CD4-positive, alpha-beta T cell treated with Interleukin-15 for 1 hour (primary cell): Measurements from ENCODE around the gene NKAIN2.
A peak's percentile ranks its signal among the peaks of the same experiment; 100 is the strongest.

Experiments used
- DNase-seq: peaks from one replicate; pipeline ENCODE4 v3.0.0-alpha.2; 2020

NKAIN2 gene

DNA sequence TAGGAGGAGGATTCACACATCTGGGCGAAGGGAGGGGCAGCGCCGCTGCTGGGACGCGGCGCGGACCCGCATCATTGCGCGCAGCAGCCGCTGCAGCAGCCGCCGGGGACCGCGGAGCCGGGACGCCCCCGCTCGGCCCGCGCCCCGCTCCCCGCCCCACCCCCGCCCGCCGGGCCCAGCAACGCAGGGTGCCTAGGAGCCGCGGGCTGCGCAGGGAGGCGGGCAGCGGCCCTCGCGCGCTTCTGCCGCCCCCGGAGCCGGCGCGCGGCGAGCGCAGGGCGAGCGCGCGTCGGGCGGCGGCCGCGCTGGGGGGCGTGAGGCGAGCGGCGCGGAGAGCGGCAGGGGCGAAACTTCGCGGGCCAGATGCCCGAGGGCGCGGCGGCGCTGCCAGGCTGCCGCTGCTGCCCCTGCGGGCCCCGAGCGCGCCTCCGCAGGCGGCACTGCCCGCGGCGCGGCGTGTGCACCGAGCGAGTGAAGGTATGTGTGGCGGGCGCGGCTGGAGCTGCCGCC lies at the start of gene NKAIN2:
Gene NKAIN2 (plus strand): TSS at position 362 of the 510 bp plus-strand sequence.
- DNase-seq = no peak

- DNase-seq = no peak
Measured at GRCh38 chr6:123759472-123759871, 44.2 kb upstream of the NKAIN2 start.

GRCh38 chr6:123763904-123764303 lies 39.8 kb upstream of the NKAIN2 start:
- no peak for DNase-seq

DNA sequence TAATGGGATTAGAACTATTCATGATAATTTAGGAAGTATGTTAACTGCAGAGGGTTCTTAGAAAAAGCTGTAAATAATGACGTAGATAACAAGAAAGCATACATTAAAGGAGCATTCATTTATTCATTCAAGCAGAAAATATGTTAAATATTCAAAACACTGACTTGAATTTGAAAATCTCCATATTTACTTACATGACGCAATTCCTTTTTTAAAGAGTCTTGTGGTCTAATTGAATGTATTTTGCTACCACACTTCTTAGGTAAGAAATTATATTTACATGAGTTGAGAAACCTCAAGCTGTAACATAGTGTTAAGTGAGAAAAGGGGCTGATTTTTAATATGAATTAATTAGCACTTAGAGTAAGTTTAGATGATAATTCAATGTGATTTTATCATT lies 38.9 kb upstream of the NKAIN2 start:
- no peak for DNase-seq

- no peak for DNase-seq
Measured at GRCh38 chr6:123768921-123769320, 34.7 kb upstream of the NKAIN2 start.

- DNase-seq = no peak
Measured at GRCh38 chr6:123769431-123769830, 34.2 kb upstream of the NKAIN2 start.

DNA sequence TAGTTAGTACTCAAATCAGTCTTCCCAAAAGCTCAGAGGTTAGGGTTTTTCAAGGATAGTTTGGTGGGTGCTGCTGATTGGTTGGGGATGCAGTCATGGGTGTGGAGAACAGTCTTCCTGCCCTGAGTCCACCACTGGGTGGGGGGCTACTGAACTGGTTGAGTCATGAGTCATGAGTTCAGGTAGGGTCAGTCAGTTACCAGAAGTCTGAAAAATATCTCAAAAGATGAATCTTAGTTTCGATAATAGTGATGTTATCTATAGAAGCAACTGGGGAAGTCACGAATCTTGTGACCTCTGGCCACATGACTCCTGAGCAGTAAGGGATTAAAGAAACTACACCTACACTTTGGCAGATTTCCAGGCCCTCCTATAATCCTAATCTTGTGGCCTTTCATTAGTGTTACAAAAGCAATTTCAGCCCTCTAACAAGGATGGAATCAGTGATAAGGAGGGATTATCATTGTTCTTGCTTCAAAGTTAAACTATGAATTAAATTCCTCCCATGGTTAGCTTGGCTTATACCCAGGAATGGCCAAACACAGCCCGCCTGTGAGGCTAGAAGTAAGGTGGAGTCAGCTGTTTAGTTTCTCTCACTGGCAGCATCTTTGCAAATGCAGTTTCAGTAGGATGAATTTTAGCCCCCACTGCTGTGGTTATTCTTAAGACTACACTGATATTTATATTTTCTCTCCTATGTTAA lies 33.3 kb upstream of the NKAIN2 start:
- no peak for DNase-seq

- no peak for DNase-seq
Measured at GRCh38 chr6:123771126-123771525, 32.5 kb upstream of the NKAIN2 start.

DNA sequence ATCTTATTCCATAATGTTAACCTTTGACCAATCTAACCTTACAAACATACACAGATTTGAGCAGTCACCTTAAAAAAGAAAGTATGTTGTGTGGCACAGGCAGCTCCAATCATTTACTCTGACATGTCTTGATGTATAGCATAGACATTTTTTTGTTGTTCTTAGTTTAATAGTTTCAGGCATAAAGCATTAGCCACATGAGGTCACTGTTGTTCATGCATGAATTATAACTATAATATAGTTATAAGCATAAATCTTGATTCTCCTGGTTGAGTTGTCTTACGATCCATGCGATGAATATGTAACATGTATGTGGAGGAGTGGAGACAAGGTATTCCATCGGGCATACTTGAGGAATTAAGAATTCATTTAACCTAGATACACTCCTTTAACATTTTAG lies 26.1 kb upstream of the NKAIN2 start:
- DNase-seq = no peak

GRCh38 chr6:123780021-123780420 lies 23.6 kb upstream of the NKAIN2 start:
- DNase-seq = no peak

DNA sequence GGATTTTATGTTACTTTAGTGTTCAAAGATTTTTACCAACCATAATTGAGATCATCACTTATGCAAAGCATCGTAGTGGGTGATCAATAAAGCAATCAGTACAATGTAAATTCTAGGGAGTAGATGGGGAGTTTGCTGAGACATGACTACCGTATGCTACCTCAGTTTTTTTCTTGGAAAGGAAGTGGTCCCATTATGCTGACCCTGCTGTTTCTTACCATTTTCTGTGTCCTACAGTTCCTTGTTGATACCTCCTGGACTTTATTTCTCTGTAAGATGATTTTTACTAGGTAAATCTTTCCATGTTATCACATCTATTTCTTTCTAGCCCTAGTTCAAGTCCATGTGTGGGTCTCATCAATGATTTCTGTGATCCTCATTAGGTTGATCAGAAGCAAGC lies 19.3 kb upstream of the NKAIN2 start:
- DNase-seq = no peak

DNA sequence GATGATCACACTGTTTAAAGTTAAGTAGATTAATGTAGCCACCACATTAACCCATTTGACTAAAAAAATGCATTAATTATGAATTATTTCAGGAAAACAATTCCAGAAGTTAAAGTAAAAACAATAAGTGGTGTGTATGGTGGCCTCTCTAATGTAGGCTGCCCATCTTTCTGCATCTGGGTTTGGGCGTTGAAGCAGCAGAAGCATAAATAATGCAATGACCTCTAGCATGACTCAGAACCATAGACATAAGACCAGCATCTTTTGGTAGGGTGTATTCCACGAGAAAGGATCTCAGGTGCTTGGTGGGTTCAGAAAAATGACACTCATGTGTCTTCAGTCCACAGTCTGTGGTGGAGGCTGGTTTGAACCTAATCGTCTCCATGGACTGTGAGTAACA lies 18.6 kb upstream of the NKAIN2 start:
- DNase-seq = no peak

GRCh38 chr6:123788319-123788718 lies 15.3 kb upstream of the NKAIN2 start:
- no peak for DNase-seq

GRCh38 chr6:123794190-123794589 lies 9.5 kb upstream of the NKAIN2 start:
- no peak for DNase-seq

GRCh38 chr6:123794799-123795198 lies 8.9 kb upstream of the NKAIN2 start:
- DNase-seq = no peak

DNA sequence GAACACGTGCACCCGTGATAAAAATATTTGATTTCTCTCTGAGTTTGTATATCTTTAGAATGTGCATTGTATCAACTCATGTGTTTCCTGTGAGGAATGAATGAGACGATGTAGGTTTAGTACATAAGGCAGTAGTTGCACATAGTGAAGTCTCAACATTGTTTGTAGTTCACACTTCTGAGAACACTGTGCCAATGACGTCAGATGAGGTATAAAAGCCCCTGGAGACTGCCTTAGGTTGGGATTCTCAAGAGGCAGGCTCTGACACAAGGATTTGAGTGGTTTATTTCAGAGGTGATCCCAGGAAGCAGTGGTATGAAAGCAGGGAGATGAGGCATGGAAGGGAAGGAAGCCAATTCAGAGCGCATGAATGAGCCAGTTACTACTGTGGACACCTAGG lies 2.6 kb upstream of the NKAIN2 start:
- DNase-seq = no peak

DNA sequence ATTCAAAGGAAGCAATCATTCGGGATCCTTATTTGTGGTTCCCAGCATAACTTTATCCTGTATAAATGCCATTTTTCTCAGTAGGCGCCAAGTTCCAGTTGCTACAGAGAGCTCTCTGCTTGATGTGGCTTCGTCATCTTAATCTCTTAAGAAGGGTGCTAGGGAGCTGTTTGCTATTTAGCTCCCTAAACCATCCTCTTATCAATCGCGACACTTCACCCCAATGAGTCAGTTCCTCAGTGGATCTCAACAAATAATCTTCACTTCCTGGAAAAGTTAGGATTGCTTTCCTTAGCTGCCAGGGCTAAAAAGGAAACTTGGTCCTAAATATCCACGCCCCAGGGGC lies 1.3 kb upstream of the NKAIN2 start:
- DNase-seq = no peak

GRCh38 chr6:123802697-123803503 lies 765 bp upstream of the NKAIN2 start:
- DNase-seq = peak; percentile 36

DNA sequence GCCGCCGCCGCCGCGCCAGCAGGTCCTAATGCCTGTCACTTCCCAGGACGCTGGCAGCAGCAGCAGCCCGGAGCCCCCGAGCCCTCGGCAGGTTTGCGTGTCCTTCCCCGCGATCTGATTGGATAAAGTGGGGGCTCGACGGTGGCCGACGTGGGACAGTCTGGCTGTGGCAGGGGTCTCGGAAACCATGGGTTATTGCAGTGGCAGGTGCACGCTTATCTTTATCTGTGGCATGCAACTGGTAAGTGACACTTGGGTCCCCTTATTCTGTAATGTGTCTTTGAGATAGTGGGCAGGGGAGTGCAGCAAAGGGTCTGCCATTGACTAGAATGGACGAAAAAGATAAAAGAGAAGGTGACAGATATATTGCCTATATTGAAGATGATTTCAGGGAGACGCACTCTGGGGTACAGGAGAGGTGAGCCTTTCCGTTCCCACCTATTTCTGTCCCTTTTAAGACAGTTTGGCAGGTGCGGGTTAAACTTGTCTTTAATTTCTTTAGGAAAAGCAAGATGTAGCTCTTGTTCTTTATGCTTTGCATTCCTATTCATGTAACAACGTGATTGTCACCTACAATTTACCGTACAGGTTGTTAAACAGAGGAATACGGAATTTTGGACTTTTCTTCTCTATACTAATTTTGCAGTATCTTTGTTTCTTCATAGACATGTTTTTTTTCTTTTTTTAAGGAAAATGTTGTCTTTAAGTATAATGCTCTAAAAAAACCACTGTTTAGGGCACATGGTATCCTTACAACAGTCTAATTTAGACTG lies 535 bp downstream of the NKAIN2 start:
- DNase-seq = no peak

DNA sequence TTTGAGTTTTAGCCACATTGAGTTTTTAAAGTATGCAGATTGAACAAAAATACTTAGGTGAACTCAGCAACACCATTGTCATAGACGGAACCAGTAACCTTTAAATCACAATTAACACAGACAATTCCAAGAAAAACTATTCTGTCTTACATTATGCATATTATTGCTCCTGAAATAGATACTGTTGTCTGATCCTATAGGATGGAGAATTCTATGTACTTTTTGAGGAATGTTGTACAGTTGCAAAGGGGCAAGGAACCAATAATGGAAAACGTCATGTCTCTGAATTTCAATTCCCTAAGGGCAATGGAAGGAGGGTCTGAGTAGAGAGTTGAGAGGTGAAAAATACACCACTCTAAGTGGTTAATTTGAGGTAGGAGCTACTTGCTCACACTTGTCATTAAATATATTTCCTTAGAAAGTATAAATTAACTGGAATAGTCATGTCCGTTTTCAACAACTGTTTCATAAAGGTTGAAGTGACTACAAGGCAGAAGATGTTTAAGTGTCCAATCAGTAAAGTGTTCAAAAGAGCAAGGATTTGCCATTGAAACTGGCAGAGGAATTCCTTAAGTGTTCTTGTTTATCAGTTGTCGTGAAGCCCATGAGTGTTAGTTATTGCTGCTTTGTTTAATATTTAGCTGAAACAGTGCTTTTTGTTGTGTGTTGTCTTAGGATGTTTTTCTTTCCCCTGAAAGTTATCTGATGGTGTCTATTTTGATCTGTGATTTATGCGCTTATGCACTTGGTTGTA lies 1.3 kb downstream of the NKAIN2 start:
- DNase-seq = no peak

GRCh38 chr6:123805921-123806320 lies 2.3 kb downstream of the NKAIN2 start:
- DNase-seq = no peak

- DNase-seq = no peak
Measured at GRCh38 chr6:123806561-123806960, 2.9 kb downstream of the NKAIN2 start.

DNA sequence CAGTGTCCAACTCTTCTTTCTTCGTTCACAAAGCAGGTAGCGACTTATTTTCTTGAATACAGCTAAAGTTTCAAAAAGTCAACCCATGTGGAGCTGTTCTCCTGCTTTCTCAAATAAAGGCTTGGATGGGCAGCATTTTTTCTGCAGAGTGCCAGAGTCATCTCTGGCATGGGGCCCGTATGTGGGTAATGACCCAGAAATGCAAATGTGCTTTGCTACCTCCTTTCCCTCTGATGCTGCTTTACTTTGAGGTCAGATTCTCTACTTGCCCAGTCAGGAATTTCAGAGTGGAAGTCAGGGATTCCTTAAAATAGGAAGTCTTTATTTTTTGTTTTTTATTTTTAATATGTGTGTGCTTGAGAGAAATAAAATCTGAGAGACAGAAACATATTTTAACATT lies 4.9 kb downstream of the NKAIN2 start:
- DNase-seq = no peak
